Prostate gland (tissue), 2 donors: ENCODE measurements around the gene NIPAL3. TPM values are rescaled to one million over a fixed set of nuclear protein-coding genes. Genes with fewer than 3 reads are reported as not detected.
A peak's percentile ranks its signal among the peaks of the same experiment; 100 is the strongest.
"Not testable (repeated sequence)": the region's sequence is repeated elsewhere in the genome, so short reads cannot be mapped to it uniquely, and the experiment has no call there.

Source experiments
- DNase-seq: peaks from one replicate; pipeline ENCODE4 v3.0.0-alpha.2; 2019; ENCODE audit warnings: low spot score
- H3K27ac ChIP-seq, 2 donors: fragments of 200-600 bp; sonication (generic); 2 replicates each; pipeline ENCODE4 v1.5.1; 2017 to 2019
- H3K27me3 ChIP-seq: fragments of 200-600 bp; sonication (generic); replicated peaks from 2 replicates; pipeline ENCODE4 v1.5.1; 2019; ENCODE audit not compliant: insufficient read depth
- H3K36me3 ChIP-seq, 2 donors: fragments of 200-600 bp; sonication (generic); 1 replicate in 1 of 2; 2 replicates in 1 of 2; pipeline versions ENCODE4 v1.5.1 to v1.8.1; 2017 to 2019
- H3K4me1 ChIP-seq: fragments of 200-600 bp; sonication (generic); replicated peaks from 2 replicates; pipeline ENCODE4 v1.5.1; 2019
- H3K4me3 ChIP-seq, 2 donors: fragments of 200-600 bp; sonication (generic); 2 replicates each; pipeline ENCODE4 v1.5.1; 2017 to 2019
- H3K9me3 ChIP-seq: fragments of 200-600 bp; sonication (generic); 2 replicates; pipeline ENCODE4 v1.5.1; 2017
- CTCF ChIP-seq, 4 experiments: fragments of 200-600 bp in 2 of 4; fragments of 450-650 bp in 2 of 4; sonication (generic) in 2 of 4; IDR thresholded peaks; 1 replicate in 3 of 4; 2 replicates in 1 of 4; pipeline ENCODE4 v1.5.1; 2016 to 2019; ENCODE audit warnings: antibody characterized with exemption in 4 of 4, mild to moderate bottlenecking in 2 of 4, moderate library complexity in 2 of 4
- POLR2A ChIP-seq: fragments of 450-650 bp; IDR thresholded peaks from one replicate; pipeline ENCODE4 v1.6.1; 2016; ENCODE audit warnings: antibody characterized with exemption, mild to moderate bottlenecking
- POLR2AphosphoS5 ChIP-seq: sonication (generic); formaldehyde crosslinking; IDR thresholded peaks from one replicate; pipeline ENCODE4 v1.6.1; 2017; ENCODE audit warnings: antibody characterized with exemption
- WGBS: methylation state at CpG from one replicate; pipeline ENCODE4 v1.1.5; 2018; 5-methylcytosine and 5-hydroxymethylcytosine counted together
- intact Hi-C: fragments of 100-400 bp; cut with DNase I; formaldehyde crosslinking; loops from one replicate; pipeline ENCODE4 v1.14.2; 2022
- total RNA-seq, 2 donors: library from RNA; depleted of rRNA; stranded (reverse); fragments of >200 nt; gene quantifications; one replicate each; pipeline ENCODE4 v1.1.0, GENCODE V29; 2016

The NIPAL3 gene
- total RNA-seq, 2 donors from 2014 or later: 125 to 350 TPM

- Histone ChIP-seq H3K4me1 (no peaks in the 10 kb centered on the region), H3K27me3 (no peaks in the 10 kb centered on the region), H3K4me3 (no peak overlapping the region), H3K9me3 (no peaks in the 10 kb centered on the region), H3K36me3 (peaks cover 6 to 16% of the 10 kb centered on the region in 2 donors), H3K27ac (peak overlapping the region in 1 of 2 donors; percentile 28)
- WGBS: 92% methylated on average over 3 of the region's 3 CpGs
- DNase-seq: no peak
- no peak for TF ChIP-seq POLR2AphosphoS5
- no peak for TF ChIP-seq CTCF (IDR thresholded peaks at IDR 0.05)
- no peak for TF ChIP-seq POLR2A
- intact Hi-C loops: no loop called here
Measured at GRCh38 chr1:24457866-24458265, 42.3 kb downstream of the NIPAL3 start.

- Histone ChIP-seq H3K4me3 (no peak overlapping the region), H3K4me1 (no peaks in the 10 kb centered on the region), H3K9me3 (no peaks in the 10 kb centered on the region), H3K36me3 (peaks cover 6 to 11% of the 10 kb centered on the region in 2 donors), H3K27ac (no peak overlapping the region), H3K27me3 (no peaks in the 10 kb centered on the region)
- intact Hi-C loops: no loop called here
- TF ChIP-seq CTCF (IDR thresholded peaks at IDR 0.05) (no peak), POLR2AphosphoS5 (no peak), POLR2A (no peak)
- DNase-seq: no peak
- 92% methylated on average over 6 of the region's 6 CpGs for WGBS
Measured at GRCh38 chr1:24459551-24460266, 44.1 kb downstream of the NIPAL3 start.

GRCh38 chr1:24462128-24462527 is 46.5 kb downstream of the NIPAL3 start:
- H3K9me3 ChIP-seq, H3K4me1 ChIP-seq, H3K27me3 ChIP-seq, DNase-seq, intact Hi-C loops, H3K4me3 ChIP-seq: not testable (repeated sequence)
- WGBS: 85% methylated on average over 4 of the region's 4 CpGs
- peaks cover 6 to 17% of the 10 kb centered on the region in 2 donors for H3K36me3 ChIP-seq
- peak overlapping the region in 1 of 2 donors; percentile 42 for H3K27ac ChIP-seq

GRCh38 chr1:24463776-24464735 is 48.5 kb downstream of the NIPAL3 start:
- intact Hi-C loops: no loop called here
- TF ChIP-seq POLR2A (no peak), POLR2AphosphoS5 (no peak), CTCF (IDR thresholded peaks at IDR 0.05) (no peak)
- Histone ChIP-seq H3K36me3 (peaks cover 6 to 9% of the 10 kb centered on the region in 2 donors), H3K9me3 (no peaks in the 10 kb centered on the region), H3K4me3 (no peak overlapping the region), H3K4me1 (no peaks in the 10 kb centered on the region), H3K27ac (peak overlapping the region; percentile 2 to 10), H3K27me3 (no peaks in the 10 kb centered on the region)
- 71% methylated on average over 14 of the region's 14 CpGs for WGBS
- no peak for DNase-seq

GRCh38 chr1:24465099-24465498 is 49.5 kb downstream of the NIPAL3 start:
- Histone ChIP-seq H3K4me3 (no peak overlapping the region), H3K36me3 (peaks cover 6 to 9% of the 10 kb centered on the region in 2 donors), H3K9me3 (no peaks in the 10 kb centered on the region), H3K27me3 (no peaks in the 10 kb centered on the region), H3K4me1 (no peaks in the 10 kb centered on the region), H3K27ac (peak overlapping the region in 1 of 2 donors; percentile 10)
- DNase-seq: no peak
- 74% methylated on average over 4 of the region's 4 CpGs for WGBS
- intact Hi-C loops: no loop called here
- TF ChIP-seq POLR2A: no peak
- no peak for TF ChIP-seq CTCF (IDR thresholded peaks at IDR 0.05)
- TF ChIP-seq POLR2AphosphoS5: no peak
